Renal cortex interstitium (tissue), 11 donors: Measurements from ENCODE around the gene RHD. TPM values are rescaled to one million over a fixed set of nuclear protein-coding genes. Genes with fewer than 3 reads are reported as not detected.
"Not testable (repeated sequence)": the region's sequence is repeated elsewhere in the genome, so short reads cannot be mapped to it uniquely, and the experiment has no call there.

ENCODE experiments used
- DNase-seq, 11 donors: peaks; one replicate each; pipeline ENCODE4 v3.0.0-alpha.2; 2013; ENCODE audit warnings: low read depth in 9 of 11, low spot score in 4 of 11; ENCODE audit errors: extremely low read depth in 1 of 11
- polyA plus RNA-seq, 3 donors: library from polyadenylated mRNA; unstranded; fragments of 120-200 nt; gene quantifications; one replicate each; pipeline ENCODE4 v1.2.1, GENCODE V29; 2013; ENCODE audit not compliant: insufficient read length in 3 of 3

RHD gene
- polyA plus RNA-seq, 3 donors, result 0.37 to 3.1 (median 0.99) TPM

GRCh38 chr1:25253911-25254310 lies 18.4 kb upstream of the RHD start:
- no peak for DNase-seq

GRCh38 chr1:25255706-25256577 lies 16.4 kb upstream of the RHD start:
- DNase-seq, result peak in 1 of 11 donors; percentile 48

GRCh38 chr1:25256578-25256965 lies 15.7 kb upstream of the RHD start:
- DNase-seq, result no peak

- no peak for DNase-seq
Observed at GRCh38 chr1:25257196-25257595, 15.1 kb upstream of the RHD start.

- DNase-seq, result not testable (repeated sequence)
Observed at GRCh38 chr1:25259813-25260212, 12.5 kb upstream of the RHD start.

GRCh38 chr1:25260336-25260735 lies 12.0 kb upstream of the RHD start:
- DNase-seq, result not testable (repeated sequence)

GRCh38 chr1:25266554-25267287 lies 5.6 kb upstream of the RHD start:
- DNase-seq, result not testable (repeated sequence)

GRCh38 chr1:25267288-25268142 lies 4.8 kb upstream of the RHD start:
- peak in 6 of 11 donors; percentile 55 to 73 (median 64) for DNase-seq

- not testable (repeated sequence) for DNase-seq
Observed at GRCh38 chr1:25268143-25268760, 4.1 kb upstream of the RHD start.

- DNase-seq, result not testable (repeated sequence)
Observed at GRCh38 chr1:25275648-25276047, 3.3 kb downstream of the RHD start.

GRCh38 chr1:25277295-25277694 lies 5.0 kb downstream of the RHD start:
- not testable (repeated sequence) for DNase-seq

- DNase-seq, result not testable (repeated sequence)
Observed at GRCh38 chr1:25278358-25278757, 6.0 kb downstream of the RHD start.

- DNase-seq, result not testable (repeated sequence)
Observed at GRCh38 chr1:25278790-25279189, 6.5 kb downstream of the RHD start.

GRCh38 chr1:25279693-25280111 lies 7.4 kb downstream of the RHD start:
- DNase-seq, result not testable (repeated sequence)

GRCh38 chr1:25285862-25286261 lies 13.6 kb downstream of the RHD start:
- DNase-seq, result not testable (repeated sequence)

- DNase-seq, result not testable (repeated sequence)
Observed at GRCh38 chr1:25287164-25287563, 14.9 kb downstream of the RHD start.

- DNase-seq, result not testable (repeated sequence)
Observed at GRCh38 chr1:25288573-25289101, 16.3 kb downstream of the RHD start.

GRCh38 chr1:25290043-25290442 lies 17.7 kb downstream of the RHD start:
- DNase-seq, result not testable (repeated sequence)
